ENCODE results near the gene PREB.

PREB gene

DNA sequence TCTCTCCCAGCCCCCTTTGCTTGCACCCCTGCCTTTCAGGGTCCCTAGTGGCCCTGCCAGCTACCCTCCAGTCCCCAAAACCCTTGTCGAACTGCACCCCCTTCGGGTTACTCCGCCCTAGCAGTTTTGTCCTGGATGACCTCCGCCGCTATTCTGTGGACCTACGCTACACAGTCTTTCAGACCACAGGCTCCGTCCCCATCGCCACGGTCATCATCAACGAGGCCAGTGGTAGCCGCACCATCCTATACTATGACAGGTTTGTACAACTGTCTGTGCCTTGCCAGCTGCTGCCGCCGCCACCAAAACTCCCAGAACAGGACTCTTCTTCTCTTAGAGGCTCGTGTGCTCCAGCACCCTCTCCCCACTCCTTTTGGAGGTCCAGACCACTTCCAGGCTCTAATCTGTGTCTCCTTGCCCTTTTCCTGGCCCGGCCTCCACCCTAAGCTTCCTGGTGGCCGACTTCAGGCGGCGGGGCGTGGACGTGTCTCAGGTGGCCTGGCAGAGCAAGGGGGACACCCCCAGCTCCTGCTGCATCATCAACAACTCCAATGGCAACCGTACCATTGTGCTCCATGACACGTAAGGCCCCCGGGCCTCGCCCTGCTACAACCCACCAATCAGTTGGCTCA, 40.0 kb downstream of the PREB start:
- no peak for DNase-seq

GRCh38 chr2:27093430-27094352, 40.7 kb downstream of the PREB start:
- no peak for DNase-seq

DNA sequence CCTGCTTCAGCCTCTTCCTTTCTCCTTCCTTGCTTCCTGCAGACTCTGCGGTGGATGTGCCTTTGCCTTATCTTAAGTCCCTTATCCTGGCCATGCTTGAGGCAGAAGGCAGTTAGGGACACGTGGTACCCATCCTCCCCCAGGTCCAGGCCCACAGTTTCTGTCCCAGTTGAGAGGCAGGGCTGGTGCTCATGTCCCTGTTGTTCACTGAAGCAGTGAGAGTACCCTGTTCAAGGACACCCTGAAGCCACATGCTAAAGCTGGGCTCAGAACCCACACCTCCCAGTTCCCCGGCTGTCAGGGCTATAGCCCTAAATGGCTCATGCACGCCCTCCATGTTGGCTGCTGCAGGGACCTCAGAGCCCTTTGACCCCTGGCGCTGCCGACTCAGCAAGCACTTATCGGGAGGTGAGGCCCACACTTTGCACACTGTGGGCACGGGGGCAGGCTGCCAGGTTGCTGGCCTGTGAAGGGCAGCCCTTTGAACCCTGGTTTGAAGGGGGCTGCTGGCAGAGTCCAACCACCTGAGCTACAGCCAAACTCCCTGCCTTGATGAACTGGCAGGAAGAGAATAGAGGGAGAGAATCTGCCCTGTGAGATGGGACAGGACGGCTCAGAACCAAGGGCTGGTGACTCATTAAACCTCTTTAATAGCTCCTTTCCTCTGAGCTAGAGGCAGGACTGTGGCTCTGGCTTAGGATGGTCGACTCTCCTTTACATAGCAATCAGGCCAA, 41.6 kb downstream of the PREB start:
- DNase-seq: no peak

- no peak for DNase-seq
Observed at GRCh38 chr2:27091746-27092695, 42.4 kb downstream of the PREB start.

GRCh38 chr2:27089111-27089954, 45.1 kb downstream of the PREB start:
- DNase-seq: no peak

DNA sequence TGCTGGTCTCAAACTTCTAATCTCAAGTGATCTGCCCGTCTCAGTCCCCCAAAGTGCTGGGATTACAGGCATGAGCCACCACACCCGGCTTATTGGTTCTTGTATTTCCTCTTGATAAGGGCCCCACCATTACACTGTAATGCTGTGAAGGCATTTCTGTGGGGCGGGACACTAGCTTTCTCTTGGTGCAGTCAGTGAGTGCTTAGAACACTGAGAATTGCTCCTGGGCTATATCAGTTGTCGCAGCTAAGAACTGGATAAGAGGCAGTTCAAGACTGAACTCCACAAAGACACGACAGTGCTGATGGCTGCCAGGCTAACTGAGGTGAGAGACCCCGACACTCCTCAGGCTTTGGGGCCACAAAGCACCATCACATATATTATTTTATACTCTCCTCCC, 45.8 kb downstream of the PREB start:
- DNase-seq: no peak

DNA sequence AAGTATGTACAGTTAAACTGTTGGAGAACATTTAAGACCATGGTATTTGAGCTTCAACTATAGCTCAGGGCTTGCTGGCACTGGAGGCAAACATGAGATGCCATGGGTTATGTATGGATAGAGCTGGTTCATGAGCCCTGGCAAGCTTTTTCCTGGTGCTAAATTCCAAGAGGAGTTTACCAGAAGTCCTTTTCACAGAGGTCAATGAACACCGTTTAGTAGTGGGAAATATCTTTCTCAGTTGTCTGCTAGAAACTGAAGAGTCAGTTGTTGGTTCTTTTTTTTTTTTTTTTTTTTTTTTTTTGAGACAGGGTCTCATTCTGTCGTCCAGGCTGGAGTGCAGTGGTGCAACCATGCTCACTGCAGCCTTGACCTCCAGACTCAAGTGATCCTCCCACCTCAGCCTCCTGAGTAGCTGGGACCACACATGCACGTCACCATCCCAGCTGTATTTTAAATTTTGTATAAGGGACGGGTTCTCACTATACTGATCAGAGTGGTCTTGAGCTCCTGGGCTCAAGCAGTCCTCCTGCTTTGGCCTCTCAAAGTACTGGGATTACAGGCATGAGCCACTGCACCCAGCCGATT, 46.5 kb downstream of the PREB start:
- no peak for DNase-seq

DNA sequence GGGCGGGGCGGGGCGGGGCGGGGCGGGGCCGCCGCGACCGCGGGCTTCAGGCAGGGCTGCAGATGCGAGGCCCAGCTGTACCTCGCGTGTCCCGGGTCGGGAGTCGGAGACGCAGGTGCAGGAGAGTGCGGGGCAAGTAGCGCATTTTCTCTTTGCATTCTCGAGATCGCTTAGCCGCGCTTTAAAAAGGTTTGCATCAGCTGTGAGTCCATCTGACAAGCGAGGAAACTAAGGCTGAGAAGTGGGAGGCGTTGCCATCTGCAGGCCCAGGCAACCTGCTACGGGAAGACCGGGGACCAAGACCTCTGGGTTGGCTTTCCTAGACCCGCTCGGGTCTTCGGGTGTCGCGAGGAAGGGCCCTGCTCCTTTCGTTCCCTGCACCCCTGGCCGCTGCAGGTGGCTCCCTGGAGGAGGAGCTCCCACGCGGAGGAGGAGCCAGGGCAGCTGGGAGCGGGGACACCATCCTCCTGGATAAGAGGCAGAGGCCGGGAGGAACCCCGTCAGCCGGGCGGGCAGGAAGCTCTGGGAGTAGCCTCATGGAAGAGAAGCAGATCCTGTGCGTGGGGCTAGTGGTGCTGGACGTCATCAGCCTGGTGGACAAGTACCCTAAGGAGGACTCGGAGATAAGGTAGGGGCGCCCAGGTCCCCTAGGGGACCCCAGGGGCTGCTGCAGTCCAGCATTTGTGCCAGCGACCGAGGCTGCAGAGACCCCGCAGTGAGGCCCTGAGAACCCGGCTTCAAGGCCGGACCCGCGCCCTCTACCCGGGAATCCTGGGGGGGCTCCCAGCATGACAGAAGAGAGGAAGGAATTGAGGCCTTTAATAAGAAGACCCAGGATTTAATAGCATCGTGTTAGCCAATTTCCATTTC, 47.5 kb downstream of the PREB start, which contains the start of gene KHK:
TSS of gene KHK (plus strand) at position 49 of the 870 bp plus-strand sequence. CDS start at position 537, 488 bp downstream.
- no peak for DNase-seq

GRCh38 chr2:27086090-27086723, 48.2 kb downstream of the PREB start:
- peak; percentile 99 for DNase-seq

GRCh38 chr2:27085673-27086089, 48.8 kb downstream of the PREB start:
- peak; percentile 60 for DNase-seq

- DNase-seq: no peak
Observed at GRCh38 chr2:27085062-27085672, 49.3 kb downstream of the PREB start.

DNA sequence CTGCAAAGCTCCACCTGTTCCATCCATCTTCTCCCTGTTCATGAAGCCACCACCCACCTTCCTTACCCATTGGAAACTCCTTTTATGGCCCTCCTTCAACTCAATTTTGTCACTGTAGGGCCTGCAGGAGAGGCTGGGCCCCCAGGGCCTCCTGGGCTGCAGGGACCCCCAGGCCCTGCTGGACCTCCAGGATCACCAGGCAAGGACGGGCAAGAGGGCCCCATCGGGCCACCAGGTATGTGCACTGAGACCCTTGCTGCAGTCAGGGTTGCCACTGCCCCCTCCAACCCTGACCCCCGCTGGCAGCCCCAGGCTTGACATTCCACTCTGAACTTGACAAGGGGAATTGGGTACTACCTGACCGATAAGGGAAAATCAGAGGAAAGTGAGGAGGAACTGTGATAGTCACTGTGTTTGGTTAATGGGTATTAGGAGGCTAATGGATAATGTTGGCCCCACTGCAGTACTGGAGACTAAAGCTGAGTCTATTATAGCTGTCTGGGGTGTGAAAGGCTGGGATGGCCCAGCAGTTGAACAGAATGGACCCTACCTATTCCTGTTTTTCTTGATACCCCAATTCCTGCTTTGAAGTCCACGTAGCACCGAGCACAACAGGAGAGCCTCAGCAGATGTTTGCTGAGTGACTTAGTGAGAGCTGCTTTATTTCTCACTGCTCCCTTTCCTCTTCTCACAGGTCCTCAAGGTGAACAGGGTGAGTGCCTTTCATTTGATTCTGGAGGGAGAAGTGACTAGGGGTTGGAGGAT, 50.0 kb downstream of the PREB start:
- no peak for DNase-seq

DNA sequence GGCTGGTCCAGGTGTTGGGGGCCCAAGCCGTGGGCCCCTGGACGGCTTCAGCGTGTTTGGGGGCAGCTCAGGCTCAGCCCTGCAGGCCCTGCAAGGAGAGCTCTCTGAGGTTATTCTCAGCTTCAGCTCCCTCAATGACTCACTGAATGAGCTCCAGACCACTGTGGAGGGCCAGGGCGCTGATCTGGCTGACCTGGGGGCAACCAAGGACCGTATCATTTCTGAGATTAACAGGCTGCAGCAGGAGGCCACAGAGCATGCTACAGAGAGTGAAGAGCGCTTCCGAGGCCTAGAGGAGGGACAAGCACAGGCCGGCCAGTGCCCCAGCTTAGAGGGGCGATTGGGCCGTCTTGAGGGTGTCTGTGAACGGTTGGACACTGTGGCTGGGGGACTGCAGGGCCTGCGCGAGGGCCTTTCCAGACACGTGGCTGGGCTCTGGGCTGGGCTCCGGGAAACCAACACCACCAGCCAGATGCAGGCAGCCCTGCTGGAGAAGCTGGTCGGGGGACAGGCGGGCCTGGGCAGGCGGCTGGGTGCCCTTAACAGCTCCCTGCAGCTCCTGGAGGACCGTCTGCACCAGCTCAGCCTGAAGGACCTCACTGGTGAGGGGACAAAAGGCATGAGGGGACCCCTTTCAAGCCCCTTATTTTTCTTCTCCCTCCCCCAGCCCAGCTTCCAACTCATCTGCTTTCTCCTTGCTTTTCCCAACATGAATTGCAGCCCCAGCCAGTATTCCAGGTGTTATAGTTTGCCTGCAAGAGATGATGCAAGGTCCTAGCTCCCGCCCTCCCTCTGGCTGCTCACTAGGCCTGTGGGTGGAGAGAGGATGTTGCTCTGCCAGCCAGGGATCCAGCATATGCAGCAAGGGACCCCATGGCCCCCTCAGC, 50.8 kb downstream of the PREB start:
- DNase-seq: no peak

GRCh38 chr2:27082773-27083409, 51.5 kb downstream of the PREB start:
- DNase-seq: no peak

DNA sequence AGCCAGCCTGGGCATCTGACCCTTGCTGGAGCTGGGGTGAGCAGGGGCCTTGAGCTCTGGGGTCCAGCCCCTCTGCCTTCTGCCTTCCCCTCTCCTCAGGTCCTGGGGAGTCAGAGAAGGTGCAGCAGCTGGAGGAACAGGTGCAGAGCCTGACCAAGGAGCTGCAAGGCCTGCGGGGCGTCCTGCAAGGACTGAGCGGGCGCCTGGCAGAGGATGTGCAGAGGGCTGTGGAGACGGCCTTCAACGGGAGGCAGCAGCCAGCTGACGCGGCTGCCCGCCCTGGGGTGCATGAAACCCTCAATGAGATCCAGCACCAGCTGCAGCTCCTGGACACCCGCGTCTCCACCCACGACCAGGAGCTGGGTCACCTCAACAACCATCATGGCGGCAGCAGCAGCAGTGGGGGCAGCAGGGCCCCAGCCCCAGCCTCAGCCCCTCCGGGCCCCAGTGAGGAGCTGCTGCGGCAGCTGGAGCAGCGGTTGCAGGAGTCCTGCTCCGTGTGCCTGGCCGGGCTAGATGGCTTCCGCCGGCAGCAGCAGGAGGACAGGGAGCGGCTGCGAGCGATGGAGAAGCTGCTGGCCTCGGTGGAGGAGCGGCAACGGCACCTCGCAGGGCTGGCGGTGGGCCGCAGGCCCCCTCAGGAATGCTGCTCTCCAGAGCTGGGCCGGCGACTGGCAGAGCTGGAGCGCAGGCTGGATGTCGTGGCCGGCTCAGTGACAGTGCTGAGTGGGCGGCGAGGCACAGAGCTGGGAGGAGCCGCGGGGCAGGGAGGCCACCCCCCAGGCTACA, 52.3 kb downstream of the PREB start:
- no peak for DNase-seq

Data from stimulated activated CD8-positive, alpha-beta memory T cell treated with anti-CD3 and anti-CD28 coated beads, Interleukin-4, amount 100 ng/mL, for 48 hours (primary cell).